Erythroblast (primary cell): ENCODE results near the gene TDRD3.

Experiments
- GATA1 ChIP-seq: IDR thresholded peaks from 2 replicates; pipeline ENCODE4 v1.6.1; 2011; ENCODE audit warnings: low read depth, mild to moderate bottlenecking, control low read depth, low read length, moderate library complexity
- POLR2A ChIP-seq: IDR thresholded peaks from 2 replicates; pipeline ENCODE4 v1.6.1; 2011; ENCODE audit warnings: mild to moderate bottlenecking, low read length

DNA sequence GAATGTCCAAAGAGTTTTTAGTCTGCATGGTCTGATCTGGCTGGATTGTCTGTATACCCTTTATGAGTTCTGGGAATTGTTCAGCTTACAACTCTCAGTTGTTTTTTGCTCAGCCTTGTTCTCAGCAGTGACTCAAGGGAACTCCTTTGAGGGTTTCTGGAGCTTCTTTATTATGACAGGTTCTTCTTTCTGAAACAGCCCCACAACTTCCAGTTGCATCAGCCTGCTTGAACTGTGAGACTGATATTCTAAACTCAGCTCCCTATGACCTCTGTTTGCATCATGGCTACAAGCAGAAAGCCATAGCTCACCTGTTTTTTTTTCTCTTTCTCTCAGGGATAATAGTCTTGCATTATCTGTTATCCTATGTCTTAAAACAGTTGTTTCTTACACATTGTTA is 85.0 kb downstream of the TDRD3 start:
- TF ChIP-seq POLR2A (no peak), GATA1 (no peak)
